Smooth muscle cell (in vitro differentiated cells): ENCODE results near the gene RNF186. TPM values are rescaled to one million over a fixed set of nuclear protein-coding genes. Genes with fewer than 3 reads are reported as not detected.
A peak's percentile ranks its signal among the peaks of the same experiment; 100 is the strongest.

ENCODE experiments used
- DNase-seq: peaks from one replicate; lab custom pipeline; 2025; ENCODE audit not compliant: unreplicated experiment; lab: John Stamatoyannopoulos, UW
- H2AFZ ChIP-seq: fragments of 200-600 bp; sonication (generic); 2 replicates; pipeline ENCODE4 v1.6.0; 2016; ENCODE audit warnings: antibody characterized with exemption, low read depth, mild to moderate bottlenecking
- H3F3A ChIP-seq: fragments of 200-600 bp; sonication (generic); 2 replicates; pipeline ENCODE4 v1.6.0; 2017; ENCODE audit warnings: antibody characterized with exemption, low read depth
- H3K27ac ChIP-seq: fragments of 200-600 bp; sonication (generic); 2 replicates; pipeline ENCODE4 v1.5.1; 2016; ENCODE audit warnings: low read depth, mild to moderate bottlenecking
- H3K27me3 ChIP-seq: fragments of 200-600 bp; sonication (generic); 2 replicates; pipeline ENCODE4 v1.6.1; 2016; ENCODE audit warnings: low read depth, mild to moderate bottlenecking
- H3K36me3 ChIP-seq: fragments of 200-600 bp; sonication (generic); 2 replicates; pipeline ENCODE4 v1.5.1; 2016; ENCODE audit warnings: low read depth
- H3K4me1 ChIP-seq: fragments of 200-600 bp; sonication (generic); 2 replicates; pipeline ENCODE4 v1.5.1; 2016; ENCODE audit warnings: low read depth
- H3K4me2 ChIP-seq: fragments of 200-600 bp; sonication (generic); 2 replicates; pipeline ENCODE4 v1.6.0; 2016; ENCODE audit warnings: mild to moderate bottlenecking
- H3K4me3 ChIP-seq: fragments of 200-600 bp; sonication (generic); 2 replicates; pipeline ENCODE4 v1.5.1; 2016; ENCODE audit warnings: mild to moderate bottlenecking
- H3K79me2 ChIP-seq: fragments of 200-600 bp; sonication (generic); 2 replicates; pipeline ENCODE4 v1.6.0; 2016; ENCODE audit warnings: low read depth, mild to moderate bottlenecking
- H3K9ac ChIP-seq: fragments of 200-600 bp; sonication (generic); 2 replicates; pipeline ENCODE4 v1.6.0; 2016; ENCODE audit warnings: low read depth
- H3K9me3 ChIP-seq: fragments of 200-600 bp; sonication (generic); replicated peaks from 2 replicates; pipeline ENCODE4 v1.5.1; 2016; ENCODE audit warnings: low read depth
- H4K20me1 ChIP-seq: fragments of 200-600 bp; sonication (generic); 2 replicates; pipeline ENCODE4 v1.6.0; 2016; ENCODE audit warnings: low read depth
- WGBS: methylation state at CpG from one replicate; pipeline ENCODE4 v1.1.7; 2016; ENCODE audit warnings: low lambda C conversion rate; 5-methylcytosine and 5-hydroxymethylcytosine counted together
- polyA plus RNA-seq: library from polyadenylated mRNA; unstranded; fragments of >200 nt; fragmentation: Nextera tagmentation; extraction: Ambion mirVana; gene quantifications from 2 replicates; pipeline ENCODE4 v1.2.1, GENCODE V29; 2016
- total RNA-seq: library from RNA; depleted of rRNA; stranded (reverse); fragments of >200 nt; gene quantifications from 2 replicates; pipeline ENCODE4 v1.2.3, GENCODE V29; 2014
- TF ChIP-seq, protein P1 (sequence below): fragments of 200-600 bp; sonication (generic); IDR thresholded peaks from 2 replicates; pipeline ENCODE4 v1.5.1; 2017; ENCODE audit warnings: borderline replicate concordance, mild to moderate bottlenecking, antibody characterized with exemption; ENCODE audit not compliant: insufficient read depth, poor library complexity, severe bottlenecking

The RNF186 gene
- total and polyA plus RNA-seq, 2 experiments from 2014 or later: not detected

DNA sequence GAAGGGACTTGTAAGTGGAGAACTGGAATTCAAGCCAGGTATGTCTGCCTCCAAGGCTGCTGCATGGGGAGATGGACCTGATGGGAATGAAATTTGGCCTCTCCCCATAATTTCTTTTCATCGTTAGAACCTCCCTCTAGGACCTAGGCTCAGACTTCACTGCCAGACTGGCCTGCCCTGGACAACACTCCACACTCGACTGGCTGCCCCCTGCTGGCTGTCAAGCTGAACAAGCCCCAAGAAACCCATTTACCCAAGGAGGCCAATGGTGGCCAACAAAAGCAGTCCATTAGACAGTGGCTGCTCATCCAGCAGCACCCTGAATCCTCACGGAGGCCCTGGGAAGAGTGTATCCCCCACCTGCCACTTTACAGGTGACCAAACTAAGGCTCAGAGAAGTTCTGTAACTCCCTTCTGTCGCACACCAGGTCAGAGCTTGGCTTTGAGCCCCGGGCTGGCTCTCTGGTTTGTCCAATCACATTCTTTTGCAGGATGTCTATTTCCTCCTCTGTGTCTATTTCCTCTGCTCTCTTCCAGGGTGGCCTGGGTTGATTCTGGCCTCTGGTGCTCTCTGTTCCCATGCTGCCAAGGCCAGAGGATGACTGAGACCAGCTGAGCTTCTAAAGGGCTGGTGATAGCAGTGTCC is 3.8 kb downstream of the RNF186 start:
- no peaks in the 10 kb centered on the region for H3K79me2 ChIP-seq
- no peak for DNase-seq
- H4K20me1 ChIP-seq: no peaks in the 10 kb centered on the region
- 68% methylated on average over 5 of the region's 5 CpGs for WGBS
- no peaks in the 10 kb centered on the region for H3K27me3 ChIP-seq
- no peaks in the 10 kb centered on the region for H3K36me3 ChIP-seq
- no peak overlapping the region for H3K4me2 ChIP-seq
- H3K27ac ChIP-seq: no peak overlapping the region
- H3K4me3 ChIP-seq: no peak overlapping the region
- H3K4me1 ChIP-seq: no peaks in the 10 kb centered on the region
- no peaks in the 10 kb centered on the region for H3K9me3 ChIP-seq
- TF ChIP-seq, protein P1, sequence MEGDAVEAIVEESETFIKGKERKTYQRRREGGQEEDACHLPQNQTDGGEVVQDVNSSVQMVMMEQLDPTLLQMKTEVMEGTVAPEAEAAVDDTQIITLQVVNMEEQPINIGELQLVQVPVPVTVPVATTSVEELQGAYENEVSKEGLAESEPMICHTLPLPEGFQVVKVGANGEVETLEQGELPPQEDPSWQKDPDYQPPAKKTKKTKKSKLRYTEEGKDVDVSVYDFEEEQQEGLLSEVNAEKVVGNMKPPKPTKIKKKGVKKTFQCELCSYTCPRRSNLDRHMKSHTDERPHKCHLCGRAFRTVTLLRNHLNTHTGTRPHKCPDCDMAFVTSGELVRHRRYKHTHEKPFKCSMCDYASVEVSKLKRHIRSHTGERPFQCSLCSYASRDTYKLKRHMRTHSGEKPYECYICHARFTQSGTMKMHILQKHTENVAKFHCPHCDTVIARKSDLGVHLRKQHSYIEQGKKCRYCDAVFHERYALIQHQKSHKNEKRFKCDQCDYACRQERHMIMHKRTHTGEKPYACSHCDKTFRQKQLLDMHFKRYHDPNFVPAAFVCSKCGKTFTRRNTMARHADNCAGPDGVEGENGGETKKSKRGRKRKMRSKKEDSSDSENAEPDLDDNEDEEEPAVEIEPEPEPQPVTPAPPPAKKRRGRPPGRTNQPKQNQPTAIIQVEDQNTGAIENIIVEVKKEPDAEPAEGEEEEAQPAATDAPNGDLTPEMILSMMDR: peak; percentile 40
- no peak overlapping the region for H3K9ac ChIP-seq
- H3F3A ChIP-seq: no peaks in the 10 kb centered on the region
- H2AFZ ChIP-seq: no peak overlapping the region

DNA sequence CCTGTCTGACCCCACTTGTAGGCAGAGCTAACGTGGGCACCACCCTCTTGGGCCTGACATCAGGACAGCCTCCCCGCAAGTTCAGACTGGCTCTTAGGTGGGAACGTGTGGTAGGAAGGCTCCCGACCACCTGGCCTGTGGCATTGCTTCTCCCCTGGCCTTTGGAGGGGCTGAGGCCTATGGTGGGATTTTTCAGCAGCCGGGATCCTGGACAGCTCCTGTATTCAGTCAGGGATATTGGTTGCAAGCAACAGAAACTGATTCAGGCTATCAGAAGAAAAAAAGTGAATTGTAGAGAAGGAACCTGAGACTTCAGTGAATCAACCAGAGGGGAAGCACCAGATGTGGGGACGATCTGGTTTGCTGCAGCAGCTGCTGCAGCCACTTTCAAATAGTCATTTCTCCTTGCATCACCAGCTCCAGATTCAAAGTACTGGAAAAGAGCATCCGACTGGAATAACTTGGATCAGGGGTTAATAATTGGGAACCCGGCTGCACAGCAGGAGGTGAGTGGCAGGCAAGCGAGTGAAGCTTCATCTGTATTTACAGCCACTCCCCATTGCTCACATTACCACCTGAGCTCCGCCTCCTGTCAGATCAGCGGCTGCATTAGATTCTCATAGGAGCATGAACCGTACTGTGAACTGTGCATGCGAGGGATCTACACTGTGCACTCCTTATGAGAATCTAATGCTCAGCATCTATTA is 5.9 kb downstream of the RNF186 start:
- Histone ChIP-seq H3K27me3 (no peaks in the 10 kb centered on the region), H3K9ac (no peak overlapping the region), H4K20me1 (no peaks in the 10 kb centered on the region), H3K9me3 (no peaks in the 10 kb centered on the region), H2AFZ (no peak overlapping the region), H3F3A (no peaks in the 10 kb centered on the region), H3K4me1 (no peaks in the 10 kb centered on the region), H3K36me3 (no peaks in the 10 kb centered on the region), H3K79me2 (no peaks in the 10 kb centered on the region), H3K27ac (no peak overlapping the region), H3K4me2 (no peak overlapping the region), H3K4me3 (no peak overlapping the region)
- TF ChIP-seq, protein P1: no peak
- WGBS: 89% methylated on average over 13 of the region's 13 CpGs
- DNase-seq: no peak

DNA sequence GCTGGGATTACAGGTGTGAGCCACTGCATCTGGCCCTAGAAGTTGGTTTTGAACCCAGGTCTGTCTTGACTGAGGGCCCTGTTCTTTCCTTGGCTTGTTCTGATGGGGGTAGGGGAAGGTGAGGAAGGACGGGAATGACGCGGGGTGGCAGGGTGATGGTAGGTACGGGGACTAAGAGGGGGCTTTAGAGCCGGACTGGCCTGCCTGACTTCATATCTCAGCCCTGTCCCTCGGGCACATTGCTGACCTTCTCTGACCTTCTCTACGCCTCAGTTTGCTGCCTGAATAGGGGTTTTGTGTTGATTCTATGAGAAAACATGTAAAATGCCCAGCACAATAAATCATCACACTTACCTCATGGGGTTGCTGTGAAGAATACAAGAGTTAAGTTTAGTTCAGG is 6.7 kb downstream of the RNF186 start:
- TF ChIP-seq, protein P1: no peak
- Histone ChIP-seq H3K4me1 (no peaks in the 10 kb centered on the region), H3K27me3 (no peaks in the 10 kb centered on the region), H2AFZ (no peak overlapping the region), H3F3A (no peaks in the 10 kb centered on the region), H3K79me2 (no peaks in the 10 kb centered on the region), H3K4me2 (no peak overlapping the region), H3K27ac (no peak overlapping the region), H4K20me1 (no peaks in the 10 kb centered on the region), H3K4me3 (no peak overlapping the region), H3K9ac (no peak overlapping the region), H3K9me3 (no peaks in the 10 kb centered on the region), H3K36me3 (no peaks in the 10 kb centered on the region)
- DNase-seq: no peak
- 85% methylated on average over 7 of the region's 7 CpGs for WGBS
